CD14-positive monocyte (primary cell): ENCODE results near the gene PHETA2. TPM values are rescaled to one million over a fixed set of nuclear protein-coding genes. Genes with fewer than 3 reads are reported as not detected.
"Not testable (repeated sequence)": the region's sequence is repeated elsewhere in the genome, so short reads cannot be mapped to it uniquely, and the experiment has no call there.

Source experiments
- DNase-seq, 3 donors: peaks; one replicate each; pipeline ENCODE4 v3.0.0-alpha.2; 2011 to 2022
- H2AFZ ChIP-seq: 2 replicates; pipeline ENCODE4 v1.6.0; 2012; ENCODE audit warnings: mild to moderate bottlenecking, low read depth, low read length, inconsistent platforms; ENCODE audit not compliant: insufficient read depth, poor library complexity, severe bottlenecking
- H3K27ac ChIP-seq, 2 donors: 1 replicate in 1 of 2; 2 replicates in 1 of 2; pipeline ENCODE4 v1.5.1; 2012 to 2013; ENCODE audit warnings: low read length in 2 of 2, control low read depth in 1 of 2, inconsistent platforms in 1 of 2, low read depth in 1 of 2, mild to moderate bottlenecking in 1 of 2
- H3K27me3 ChIP-seq, 2 donors: one replicate each; pipeline versions ENCODE4 v1.6.0 to v1.6.1; 2011 to 2013; ENCODE audit warnings: low read length in 2 of 2; ENCODE audit not compliant: control insufficient read depth in 2 of 2, insufficient read depth in 2 of 2
- H3K36me3 ChIP-seq, 2 donors: replicated peaks in 1 of 2; 1 replicate in 1 of 2; 2 replicates in 1 of 2; pipeline versions ENCODE4 v1.5.1 to v1.6.1; 2012 to 2013; ENCODE audit warnings: low read length in 2 of 2, control low read depth in 1 of 2, inconsistent platforms in 1 of 2, mild to moderate bottlenecking in 1 of 2; ENCODE audit not compliant: insufficient read depth in 2 of 2, control insufficient read depth in 1 of 2
- H3K4me1 ChIP-seq, 2 donors: 1 replicate in 1 of 2; 2 replicates in 1 of 2; pipeline versions ENCODE4 v1.5.1 to v1.6.1; 2012 to 2013; ENCODE audit warnings: low read length in 2 of 2, control low read depth in 1 of 2, inconsistent platforms in 1 of 2, mild to moderate bottlenecking in 1 of 2, moderate library complexity in 1 of 2; ENCODE audit not compliant: insufficient read depth in 2 of 2, control insufficient read depth in 1 of 2
- H3K4me2 ChIP-seq: replicated peaks from 2 replicates; pipeline ENCODE3; 2012; ENCODE audit warnings: low read length, moderate library complexity, mild to moderate bottlenecking; ENCODE audit not compliant: poor library complexity, severe bottlenecking; ENCODE audit errors: extremely low read depth
- H3K4me3 ChIP-seq, 3 experiments: fragments of 200-600 bp in 1 of 3; sonication (generic) in 1 of 3; replicated peaks in 1 of 3; 1 replicate in 2 of 3; 2 replicates in 1 of 3; pipeline ENCODE4 v1.5.1; 2011 to 2013; ENCODE audit warnings: low read length in 3 of 3, mild to moderate bottlenecking in 3 of 3, control low read depth in 2 of 3, low read depth in 2 of 3, inconsistent platforms in 1 of 3, moderate library complexity in 1 of 3
- H3K79me2 ChIP-seq: 2 replicates; pipeline ENCODE4 v1.6.0; 2012; ENCODE audit warnings: mild to moderate bottlenecking, control low read depth, inconsistent platforms, low read length, moderate library complexity; ENCODE audit not compliant: insufficient read depth
- H3K9ac ChIP-seq: 2 replicates; pipeline ENCODE4 v1.6.0; 2017; ENCODE audit warnings: low read length, mild to moderate bottlenecking; ENCODE audit not compliant: insufficient read depth, poor library complexity, severe bottlenecking
- H3K9me3 ChIP-seq, 2 donors: replicated peaks in 1 of 2; 1 replicate in 1 of 2; 2 replicates in 1 of 2; pipeline versions ENCODE4 v1.5.1 to v1.6.1; 2012 to 2013; ENCODE audit warnings: low read length in 2 of 2, control low read depth in 1 of 2; ENCODE audit not compliant: control insufficient read depth in 1 of 2, insufficient read depth in 1 of 2
- H4K20me1 ChIP-seq: 2 replicates; pipeline ENCODE4 v1.6.0; 2012; ENCODE audit warnings: mild to moderate bottlenecking, low read length, control low read depth, moderate library complexity; ENCODE audit not compliant: insufficient read depth
- H3K27ac Mint-ChIP-seq, 7 donors: one replicate each; pipeline ENCODE4 v1.8.0; 2020; ENCODE audit warnings: mild to moderate bottlenecking in 7 of 7, mixed read lengths in 7 of 7, moderate library complexity in 6 of 7, inconsistent platforms in 2 of 7
- H3K27me3 Mint-ChIP-seq, 3 donors: one replicate each; pipeline ENCODE4 v1.8.0; 2021 to 2022; ENCODE audit warnings: low read depth in 3 of 3, mild to moderate bottlenecking in 3 of 3, mixed read lengths in 3 of 3, moderate library complexity in 3 of 3, inconsistent platforms in 1 of 3
- H3K36me3 Mint-ChIP-seq, 2 donors: one replicate each; pipeline ENCODE4 v1.8.0; 2020; ENCODE audit warnings: mixed read lengths in 2 of 2, inconsistent platforms in 1 of 2, mild to moderate bottlenecking in 1 of 2
- H3K4me1 Mint-ChIP-seq: one replicate; pipeline ENCODE4 v1.8.0; 2020; ENCODE audit warnings: mild to moderate bottlenecking, mixed read lengths
- H3K4me3 Mint-ChIP-seq, 2 donors: one replicate each; pipeline ENCODE4 v1.8.0; 2020; ENCODE audit warnings: mild to moderate bottlenecking in 2 of 2, mixed read lengths in 2 of 2, moderate library complexity in 1 of 2
- H3K9me3 Mint-ChIP-seq, 7 donors: one replicate each; pipeline ENCODE4 v1.8.0; 2020 to 2022; ENCODE audit warnings: mixed read lengths in 7 of 7, mild to moderate bottlenecking in 6 of 7, moderate library complexity in 6 of 7, inconsistent platforms in 2 of 7
- CTCF ChIP-seq: fragments of 200-600 bp; IDR thresholded peaks from one replicate; pipeline ENCODE4 v1.8.0; 2022; ENCODE audit warnings: antibody characterized with exemption, mild to moderate bottlenecking
- WGBS: methylation state at CpG from one replicate; pipeline ENCODE4 v1.1.5; 2013; ENCODE audit warnings: missing lambda C conversion rate; ENCODE audit not compliant: insufficient coverage; 5-methylcytosine and 5-hydroxymethylcytosine counted together
- intact Hi-C, 2 donors: fragments of 100-400 bp; cut with micrococcal nuclease; formaldehyde crosslinking; loops; one replicate each; pipeline versions ENCODE4 v1.15.0 to v1.15.1; 2023
- polyA plus RNA-seq, 3 donors: library from polyadenylated mRNA; depleted of rRNA in 1 of 3; unstranded in 2 of 3; stranded (reverse) in 1 of 3; fragments of 300-500 nt in 2 of 3; fragments of >200 nt in 1 of 3; fragmentation: Illumina TruSeq in 2 of 3; gene quantifications; 1 replicate in 2 of 3; 2 replicates in 1 of 3; pipeline ENCODE4 v1.2.3, GENCODE V29; 2012 to 2021
- small RNA-seq: library from RNA; depleted of rRNA; stranded (forward); fragments of <200 nt; gene quantifications from one replicate; pipeline ENCODE3, GENCODE V24; 2012; ENCODE audit warnings: low read depth; ENCODE audit not compliant: insufficient read length

Gene PHETA2
- polyA plus RNA-seq, 3 donors, result 2.4 to 3.6 (median 3.3) TPM

- over 99% methylated on average over 16 of the region's 16 CpGs for WGBS
- H3K4me1 Mint-ChIP-seq, result peaks cover 2% of the 10 kb centered on the region
- H3K27ac Mint-ChIP-seq, result no peak overlapping the region
- H3K27me3 Mint-ChIP-seq, result peaks cover 6 to 8% (median 7%) of the 10 kb centered on the region in 3 donors
- TF ChIP-seq CTCF, result no peak
- Histone ChIP-seq H3K79me2 (no peaks in the 10 kb centered on the region), H3K4me3 (no peak overlapping the region), H3K27me3 (peaks cover 0 to 3% of the 10 kb centered on the region in 2 donors), H2AFZ (no peak overlapping the region), H3K27ac (no peak overlapping the region), H3K36me3 (no peaks in the 10 kb centered on the region), H3K4me1 (no peaks in the 10 kb centered on the region), H4K20me1 (no peaks in the 10 kb centered on the region), H3K9ac (no peak overlapping the region), H3K9me3 (peaks cover 0 to 3% of the 10 kb centered on the region in 2 donors), H3K4me2 (no peak overlapping the region)
- intact Hi-C loops, result no loop called here
- peaks cover 0 to 3% of the 10 kb centered on the region in 2 donors for H3K36me3 Mint-ChIP-seq
- DNase-seq, result no peak
- H3K4me3 Mint-ChIP-seq, result no peak overlapping the region
- H3K9me3 Mint-ChIP-seq, result peaks cover 0 to 5% (median 1%) of the 10 kb centered on the region in 7 donors
These were observed 53.6 kb downstream of the PHETA2 start for GRCh38 chr22:42127606-42128005.

DNA sequence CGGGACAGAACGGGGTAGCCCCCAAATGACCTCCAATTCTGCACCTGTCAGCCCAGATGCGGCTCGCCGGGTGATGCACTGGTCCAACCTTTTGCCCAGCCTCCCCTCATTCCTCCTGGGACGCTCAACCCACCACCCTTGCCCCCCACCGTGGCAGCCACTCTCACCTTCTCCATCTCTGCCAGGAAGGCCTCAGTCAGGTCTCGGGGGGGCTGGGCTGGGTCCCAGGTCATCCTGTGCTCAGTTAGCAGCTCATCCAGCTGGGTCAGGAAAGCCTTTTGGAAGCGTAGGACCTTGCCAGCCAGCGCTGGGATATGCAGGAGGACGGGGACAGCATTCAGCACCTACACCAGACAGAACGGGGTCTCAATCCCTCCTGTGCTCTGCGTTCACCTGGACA, 54.0 kb downstream of the PHETA2 start:
- 95% methylated on average over 9 of the region's 13 CpGs for WGBS
- H4K20me1 ChIP-seq, H3K4me1 Mint-ChIP-seq, H3K9me3 ChIP-seq, H3K27me3 Mint-ChIP-seq, H3K79me2 ChIP-seq, DNase-seq, intact Hi-C loops, H3K27ac ChIP-seq, H3K36me3 ChIP-seq, H3K9ac ChIP-seq, H3K36me3 Mint-ChIP-seq, H3K4me2 ChIP-seq, H2AFZ ChIP-seq, H3K4me1 ChIP-seq, H3K4me3 ChIP-seq, H3K27ac Mint-ChIP-seq, H3K27me3 ChIP-seq, H3K9me3 Mint-ChIP-seq, H3K4me3 Mint-ChIP-seq: not testable (repeated sequence)

Small RNAs within 50 kb of the gene (small RNA-seq; reads per million reads assigned to genes)
- gene SNORD13P1, result not detected

Other genes starting within 250 kb of the PHETA2 start
- 10 to 100 TPM; 22.2 to 25.1 (median 24.5) TPM for gene SREBF2, start 241.1 kb upstream of the PHETA2 start, polyA plus RNA-seq
- not detected for gene SHISA8, start 159.2 kb upstream of the PHETA2 start, polyA plus RNA-seq
- gene TNFRSF13C, start 147.4 kb upstream of the PHETA2 start, polyA plus RNA-seq, result under 1 TPM in 1 of 3 donors, not detected in 2; 0.25 TPM
- under 1 TPM in 1 of 3 donors, not detected in 2; 0.20 TPM for gene CENPM, start 127.1 kb upstream of the PHETA2 start, polyA plus RNA-seq
- under 1 TPM in 2 of 3 donors, not detected in 1; 0.06 to 0.20 TPM for gene SEPTIN3, start 104.8 kb upstream of the PHETA2 start, polyA plus RNA-seq
- under 1 TPM; 0.48 to 0.83 (median 0.71) TPM for gene WBP2NL, start 75.5 kb upstream of the PHETA2 start, polyA plus RNA-seq
- 100 to 1,000 TPM; 123 to 218 (median 200) TPM for gene NAGA, start 3.4 kb upstream of the PHETA2 start, polyA plus RNA-seq
- 100 to 1,000 TPM in 2 of 3 donors, 10 to 100 TPM in 1; 41.8 to 182 (median 180) TPM for gene SMDT1, start 5.5 kb downstream of the PHETA2 start, polyA plus RNA-seq
- gene NDUFA6, start 16.5 kb downstream of the PHETA2 start, polyA plus RNA-seq, result 100 to 1,000 TPM in 2 of 3 donors, 10 to 100 TPM in 1; 42.9 to 167 (median 138) TPM
- gene CYP2D6, start 56.6 kb downstream of the PHETA2 start, polyA plus RNA-seq, result 1 to 10 TPM in 1 of 3 donors, not detected in 2; 4.5 TPM
- 10 to 100 TPM in 1 of 3 donors, under 1 TPM in 2; 0.67 to 11.1 (median 0.99) TPM for gene TCF20, start 196.4 kb downstream of the PHETA2 start, polyA plus RNA-seq